GM18520 (cell line): ENCODE measurements around the gene ZSWIM6.
"Not testable (repeated sequence)": the region's sequence is repeated elsewhere in the genome, so short reads cannot be mapped to it uniquely, and the experiment has no call there.

ENCODE experiments used
- ATAC-seq: cut with Tn5 transposase; IDR thresholded peaks from one replicate; pipeline ENCODE4 v1.9.1; 2021; ENCODE audit not compliant: unreplicated experiment

ZSWIM6 gene

GRCh38 chr5:61405511-61406295 lies 73.6 kb downstream of the ZSWIM6 start:
- ATAC-seq: no peak

- ATAC-seq: not testable (repeated sequence)
These were observed 74.4 kb downstream of the ZSWIM6 start for GRCh38 chr5:61406497-61406896.

- ATAC-seq: no peak
These were observed 75.7 kb downstream of the ZSWIM6 start for GRCh38 chr5:61407706-61408270.

GRCh38 chr5:61408476-61409168 lies 76.6 kb downstream of the ZSWIM6 start:
- peak; percentile 97 for ATAC-seq

- no peak for ATAC-seq
These were observed 77.5 kb downstream of the ZSWIM6 start for GRCh38 chr5:61409568-61409967.

GRCh38 chr5:61410811-61411210 lies 78.8 kb downstream of the ZSWIM6 start:
- ATAC-seq: no peak

- no peak for ATAC-seq
These were observed 80.3 kb downstream of the ZSWIM6 start for GRCh38 chr5:61412361-61412760.

- ATAC-seq: not testable (repeated sequence)
These were observed 81.1 kb downstream of the ZSWIM6 start for GRCh38 chr5:61413205-61413604.

- no peak for ATAC-seq
These were observed 82.7 kb downstream of the ZSWIM6 start for GRCh38 chr5:61414806-61415205.

GRCh38 chr5:61416010-61416409 lies 84.0 kb downstream of the ZSWIM6 start:
- peak; percentile 50 for ATAC-seq

GRCh38 chr5:61416420-61416819 lies 84.4 kb downstream of the ZSWIM6 start:
- ATAC-seq: peak; percentile 9

- ATAC-seq: no peak
These were observed 85.3 kb downstream of the ZSWIM6 start for GRCh38 chr5:61417340-61417739.

- ATAC-seq: no peak
These were observed 85.8 kb downstream of the ZSWIM6 start for GRCh38 chr5:61417851-61418250.

GRCh38 chr5:61419106-61419505 lies 87.0 kb downstream of the ZSWIM6 start:
- no peak for ATAC-seq

- ATAC-seq: no peak
These were observed 88.0 kb downstream of the ZSWIM6 start for GRCh38 chr5:61420016-61420415.

GRCh38 chr5:61421262-61421661 lies 89.2 kb downstream of the ZSWIM6 start:
- ATAC-seq: not testable (repeated sequence)

- no peak for ATAC-seq
These were observed 91.6 kb downstream of the ZSWIM6 start for GRCh38 chr5:61423487-61424145.

- no peak for ATAC-seq
These were observed 93.9 kb downstream of the ZSWIM6 start for GRCh38 chr5:61425918-61426317.

GRCh38 chr5:61429906-61430305 lies 97.8 kb downstream of the ZSWIM6 start:
- ATAC-seq: no peak

GRCh38 chr5:61431923-61432620 lies 100.0 kb downstream of the ZSWIM6 start:
- ATAC-seq: no peak

GRCh38 chr5:61435368-61435767 lies 103.3 kb downstream of the ZSWIM6 start:
- ATAC-seq: no peak
